Measurements from ENCODE around the gene F8.

Gene F8

GRCh38 chrX:155022585-155022984 is at the start of gene F8:
TSS of gene F8 (minus strand) at chrX:155022723. CDS start at chrX:155022552, 171 bp downstream.
- H3K9ac ChIP-seq (ENCODE audit: low read depth, low read length), result no peak within 1 kb of the TSS
- H3K9me3 ChIP-seq (ENCODE audit: control insufficient read depth, insufficient read depth, low read length), result no peaks in the 10 kb centered on the region
- no peaks in the 10 kb centered on the region for H3K27me3 ChIP-seq (ENCODE audit: control insufficient read depth, insufficient read depth, low read length)
- no peaks in the 10 kb centered on the region for H3K36me3 ChIP-seq (ENCODE audit: control insufficient read depth, insufficient read depth, low read length)
- H3K4me1 ChIP-seq (ENCODE audit: control insufficient read depth, insufficient read depth, low read length), result no peaks in the 10 kb centered on the region
- H3K4me3 ChIP-seq (ENCODE audit: low read depth, low read length), result no peak within 1 kb of the TSS

- H3K9me3 ChIP-seq (ENCODE audit: control insufficient read depth, insufficient read depth, low read length), result no peaks in the 10 kb centered on the region
- H3K27me3 ChIP-seq (ENCODE audit: control insufficient read depth, insufficient read depth, low read length), result no peaks in the 10 kb centered on the region
- H3K4me1 ChIP-seq (ENCODE audit: control insufficient read depth, insufficient read depth, low read length), result no peaks in the 10 kb centered on the region
- no peaks in the 10 kb centered on the region for H3K36me3 ChIP-seq (ENCODE audit: control insufficient read depth, insufficient read depth, low read length)
- peak overlapping the region; percentile 86 for H3K9ac ChIP-seq (ENCODE audit: low read depth, low read length)
- peak overlapping the region; percentile 87 for H3K4me3 ChIP-seq (ENCODE audit: low read depth, low read length)
Observed at GRCh38 chrX:155071694-155072280, 49.3 kb upstream of the F8 start.

- H3K4me3 ChIP-seq (ENCODE audit: low read depth, low read length), result peak within 1 kb of the TSS; percentile 87
- H3K4me1 ChIP-seq (ENCODE audit: control insufficient read depth, insufficient read depth, low read length), result no peaks in the 10 kb centered on the region
- no peaks in the 10 kb centered on the region for H3K36me3 ChIP-seq (ENCODE audit: control insufficient read depth, insufficient read depth, low read length)
- peak within 1 kb of the TSS; percentile 86 for H3K9ac ChIP-seq (ENCODE audit: low read depth, low read length)
- no peaks in the 10 kb centered on the region for H3K27me3 ChIP-seq (ENCODE audit: control insufficient read depth, insufficient read depth, low read length)
- no peaks in the 10 kb centered on the region for H3K9me3 ChIP-seq (ENCODE audit: control insufficient read depth, insufficient read depth, low read length)
Observed at GRCh38 chrX:155070975-155071693, 48.6 kb upstream of the F8 start, which contains the start of the genes BRCC3, CMC4 and MTCP1. TSS of gene BRCC3 (plus strand) at chrX:155071508. CDS start at chrX:155071528, 20 bp downstream. TSS of gene CMC4 (minus strand) at chrX:155071136. CDS start at chrX:155064023, 7,113 bp downstream. TSS of gene MTCP1 (minus strand) at chrX:155071136. CDS start at chrX:155066010, 5,126 bp downstream.

DNA sequence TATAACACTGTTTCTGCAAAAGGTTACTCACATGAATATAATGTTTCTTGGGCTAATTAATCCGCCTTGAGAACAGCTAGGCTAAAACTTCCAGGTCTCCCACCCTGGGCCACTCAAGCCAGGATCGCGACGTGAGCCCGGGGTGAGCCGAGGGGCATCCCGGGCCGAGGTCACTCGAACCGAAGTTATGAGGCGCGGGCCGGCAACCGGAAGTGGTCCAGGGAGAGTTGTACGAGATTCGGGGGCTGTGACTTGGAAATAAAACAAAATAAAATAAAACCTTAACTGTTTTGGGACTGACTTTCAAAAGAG is 48.1 kb upstream of the F8 start:
- peak overlapping the region; percentile 62 for H3K9ac ChIP-seq (ENCODE audit: low read depth, low read length)
- peak overlapping the region; percentile 61 for H3K4me3 ChIP-seq (ENCODE audit: low read depth, low read length)
- H3K4me1 ChIP-seq (ENCODE audit: control insufficient read depth, insufficient read depth, low read length), result no peaks in the 10 kb centered on the region
- no peaks in the 10 kb centered on the region for H3K36me3 ChIP-seq (ENCODE audit: control insufficient read depth, insufficient read depth, low read length)
- no peaks in the 10 kb centered on the region for H3K27me3 ChIP-seq (ENCODE audit: control insufficient read depth, insufficient read depth, low read length)
- no peaks in the 10 kb centered on the region for H3K9me3 ChIP-seq (ENCODE audit: control insufficient read depth, insufficient read depth, low read length)

DNA sequence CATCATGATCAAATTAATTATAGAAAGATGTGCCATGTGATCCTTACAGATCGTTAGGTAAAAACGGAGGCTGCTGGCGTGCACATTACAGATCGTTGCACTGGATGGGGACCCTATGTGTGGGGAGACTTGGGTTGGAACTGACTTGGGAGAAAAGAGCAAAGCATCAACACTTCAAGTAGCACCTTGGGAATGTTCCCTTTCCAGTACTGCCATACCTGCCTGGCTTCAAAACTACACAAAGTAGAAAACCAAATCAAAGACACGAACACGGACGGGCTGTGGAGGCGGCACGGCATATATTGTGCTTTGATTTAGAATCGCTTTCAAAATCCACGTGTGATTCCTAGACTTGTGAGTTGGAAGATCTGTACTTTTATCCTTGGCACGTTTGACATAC is 47.5 kb upstream of the F8 start:
- H3K9me3 ChIP-seq (ENCODE audit: control insufficient read depth, insufficient read depth, low read length), result no peaks in the 10 kb centered on the region
- H3K4me1 ChIP-seq (ENCODE audit: control insufficient read depth, insufficient read depth, low read length), result no peaks in the 10 kb centered on the region
- H3K9ac ChIP-seq (ENCODE audit: low read depth, low read length), result no peak overlapping the region
- no peaks in the 10 kb centered on the region for H3K27me3 ChIP-seq (ENCODE audit: control insufficient read depth, insufficient read depth, low read length)
- peak overlapping the region; percentile 61 for H3K4me3 ChIP-seq (ENCODE audit: low read depth, low read length)
- no peaks in the 10 kb centered on the region for H3K36me3 ChIP-seq (ENCODE audit: control insufficient read depth, insufficient read depth, low read length)

DNA sequence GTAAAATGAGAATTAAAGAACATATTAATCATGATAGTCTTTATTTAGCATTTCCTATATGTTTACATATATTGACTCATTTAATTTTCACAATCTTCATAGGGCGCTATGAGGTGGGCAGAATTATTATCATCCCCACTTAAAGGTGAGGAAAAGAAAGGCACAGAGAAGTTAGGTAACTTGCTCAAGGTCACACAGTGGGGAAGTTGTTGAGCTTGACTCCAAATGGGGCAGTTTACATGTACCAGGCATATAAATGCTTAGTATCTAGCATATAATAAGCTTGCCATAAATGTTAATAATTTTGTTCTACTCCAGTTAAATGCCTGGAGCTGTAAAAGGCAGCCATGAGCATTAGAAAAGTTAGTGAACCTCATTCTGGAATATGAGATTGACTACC is 46.9 kb upstream of the F8 start:
- H3K9me3 ChIP-seq (ENCODE audit: control insufficient read depth, insufficient read depth, low read length), result no peaks in the 10 kb centered on the region
- H3K36me3 ChIP-seq (ENCODE audit: control insufficient read depth, insufficient read depth, low read length), result no peaks in the 10 kb centered on the region
- H3K27me3 ChIP-seq (ENCODE audit: control insufficient read depth, insufficient read depth, low read length), result no peaks in the 10 kb centered on the region
- no peaks in the 10 kb centered on the region for H3K4me1 ChIP-seq (ENCODE audit: control insufficient read depth, insufficient read depth, low read length)
- H3K9ac ChIP-seq (ENCODE audit: low read depth, low read length), result no peak overlapping the region
- H3K4me3 ChIP-seq (ENCODE audit: low read depth, low read length), result peak overlapping the region; percentile 61

DNA sequence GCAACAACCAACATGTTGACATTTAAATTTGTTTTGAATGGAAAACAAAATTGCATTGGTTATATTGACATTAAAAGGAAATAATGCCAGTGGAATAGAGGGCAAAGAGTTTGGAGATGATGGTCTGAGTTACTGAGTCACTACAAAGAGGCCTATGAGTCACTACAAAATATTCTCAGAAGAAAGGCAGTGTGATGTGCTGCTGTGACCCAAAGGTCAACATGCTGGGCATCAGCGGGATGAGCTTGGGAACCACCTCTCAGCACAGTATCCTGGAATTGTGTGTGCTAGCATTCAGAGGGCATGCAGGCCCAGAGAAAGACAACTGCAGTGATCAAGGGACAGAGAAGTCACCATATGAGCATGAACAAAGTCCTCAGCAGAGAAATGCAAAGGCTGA is 45.6 kb upstream of the F8 start:
- no peaks in the 10 kb centered on the region for H3K9me3 ChIP-seq (ENCODE audit: control insufficient read depth, insufficient read depth, low read length)
- no peak overlapping the region for H3K4me3 ChIP-seq (ENCODE audit: low read depth, low read length)
- no peaks in the 10 kb centered on the region for H3K36me3 ChIP-seq (ENCODE audit: control insufficient read depth, insufficient read depth, low read length)
- no peak overlapping the region for H3K9ac ChIP-seq (ENCODE audit: low read depth, low read length)
- H3K4me1 ChIP-seq (ENCODE audit: control insufficient read depth, insufficient read depth, low read length), result no peaks in the 10 kb centered on the region
- H3K27me3 ChIP-seq (ENCODE audit: control insufficient read depth, insufficient read depth, low read length), result no peaks in the 10 kb centered on the region

GRCh38 chrX:155065035-155065734 is 42.7 kb upstream of the F8 start:
- H3K36me3 ChIP-seq (ENCODE audit: control insufficient read depth, insufficient read depth, low read length), result no peaks in the 10 kb centered on the region
- no peaks in the 10 kb centered on the region for H3K27me3 ChIP-seq (ENCODE audit: control insufficient read depth, insufficient read depth, low read length)
- H3K4me1 ChIP-seq (ENCODE audit: control insufficient read depth, insufficient read depth, low read length), result no peaks in the 10 kb centered on the region
- no peak overlapping the region for H3K9ac ChIP-seq (ENCODE audit: low read depth, low read length)
- no peak overlapping the region for H3K4me3 ChIP-seq (ENCODE audit: low read depth, low read length)
- no peaks in the 10 kb centered on the region for H3K9me3 ChIP-seq (ENCODE audit: control insufficient read depth, insufficient read depth, low read length)

DNA sequence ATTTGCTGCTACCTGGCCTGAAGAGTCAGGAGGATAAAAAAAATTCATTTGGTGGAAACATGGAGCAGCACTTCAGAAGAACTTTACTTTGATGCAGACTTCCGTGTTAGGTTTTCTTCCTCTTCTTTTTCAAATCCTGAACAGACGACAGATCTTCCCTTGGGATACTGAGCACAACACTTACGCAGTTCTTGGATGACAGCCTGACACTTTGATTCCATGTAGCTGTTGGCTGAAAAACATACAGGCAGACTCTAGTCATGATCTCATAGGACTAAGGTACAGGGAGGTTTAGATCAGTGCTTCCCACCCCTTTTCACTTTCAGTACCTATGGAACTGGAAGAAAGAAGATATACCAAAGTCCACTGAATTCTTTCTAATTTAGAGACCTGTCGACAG is 39.2 kb upstream of the F8 start:
- Histone ChIP-seq H3K9me3 (ENCODE audit: control insufficient read depth, insufficient read depth, low read length) (no peaks in the 10 kb centered on the region), H3K9ac (ENCODE audit: low read depth, low read length) (no peak overlapping the region)

GRCh38 chrX:155056877-155057792 is 34.6 kb upstream of the F8 start:
- Histone ChIP-seq H3K9me3 (ENCODE audit: control insufficient read depth, insufficient read depth, low read length) (no peaks in the 10 kb centered on the region), H3K36me3 (ENCODE audit: control insufficient read depth, insufficient read depth, low read length) (no peaks in the 10 kb centered on the region), H3K9ac (ENCODE audit: low read depth, low read length) (no peak overlapping the region), H3K27me3 (ENCODE audit: control insufficient read depth, insufficient read depth, low read length) (no peaks in the 10 kb centered on the region), H3K4me3 (ENCODE audit: low read depth, low read length) (peak overlapping the region; percentile 26), H3K4me1 (ENCODE audit: control insufficient read depth, insufficient read depth, low read length) (no peaks in the 10 kb centered on the region)

More for the DNA sequence above, 39.2 kb upstream of the F8 start:
- Histone ChIP-seq H3K36me3 (ENCODE audit: control insufficient read depth, insufficient read depth, low read length) (no peaks in the 10 kb centered on the region), H3K27me3 (ENCODE audit: control insufficient read depth, insufficient read depth, low read length) (no peaks in the 10 kb centered on the region), H3K4me1 (ENCODE audit: control insufficient read depth, insufficient read depth, low read length) (no peaks in the 10 kb centered on the region), H3K4me3 (ENCODE audit: low read depth, low read length) (no peak overlapping the region)

DNA sequence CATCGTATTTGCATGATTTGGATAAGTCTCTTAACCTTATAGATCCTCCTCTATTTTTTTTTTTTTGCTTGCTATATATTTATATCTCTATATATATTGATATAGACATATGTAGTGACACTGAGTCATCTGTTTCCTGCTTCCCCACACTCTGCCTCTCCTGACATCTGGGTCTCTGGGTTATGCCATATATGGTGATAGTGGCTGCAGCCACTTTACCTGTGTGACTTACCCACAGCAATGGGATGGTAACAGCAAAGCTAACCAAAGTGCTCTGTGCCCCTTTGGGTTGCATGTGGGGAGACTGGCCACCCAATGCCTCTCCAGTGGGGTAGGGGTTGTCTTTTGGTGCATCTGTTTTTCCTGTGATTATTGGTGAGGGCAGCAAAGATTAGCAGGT is 33.9 kb upstream of the F8 start:
- H3K27me3 ChIP-seq (ENCODE audit: control insufficient read depth, insufficient read depth, low read length), result no peaks in the 10 kb centered on the region
- H3K9ac ChIP-seq (ENCODE audit: low read depth, low read length), result no peak overlapping the region
- no peaks in the 10 kb centered on the region for H3K4me1 ChIP-seq (ENCODE audit: control insufficient read depth, insufficient read depth, low read length)
- H3K36me3 ChIP-seq (ENCODE audit: control insufficient read depth, insufficient read depth, low read length), result no peaks in the 10 kb centered on the region
- H3K9me3 ChIP-seq (ENCODE audit: control insufficient read depth, insufficient read depth, low read length), result no peaks in the 10 kb centered on the region
- no peak overlapping the region for H3K4me3 ChIP-seq (ENCODE audit: low read depth, low read length)
